ENCODE data around the gene STOX1.
"Not testable (repeated sequence)": the region's sequence is repeated elsewhere in the genome, so short reads cannot be mapped to it uniquely, and the experiment has no call there.

The STOX1 gene, protein sequence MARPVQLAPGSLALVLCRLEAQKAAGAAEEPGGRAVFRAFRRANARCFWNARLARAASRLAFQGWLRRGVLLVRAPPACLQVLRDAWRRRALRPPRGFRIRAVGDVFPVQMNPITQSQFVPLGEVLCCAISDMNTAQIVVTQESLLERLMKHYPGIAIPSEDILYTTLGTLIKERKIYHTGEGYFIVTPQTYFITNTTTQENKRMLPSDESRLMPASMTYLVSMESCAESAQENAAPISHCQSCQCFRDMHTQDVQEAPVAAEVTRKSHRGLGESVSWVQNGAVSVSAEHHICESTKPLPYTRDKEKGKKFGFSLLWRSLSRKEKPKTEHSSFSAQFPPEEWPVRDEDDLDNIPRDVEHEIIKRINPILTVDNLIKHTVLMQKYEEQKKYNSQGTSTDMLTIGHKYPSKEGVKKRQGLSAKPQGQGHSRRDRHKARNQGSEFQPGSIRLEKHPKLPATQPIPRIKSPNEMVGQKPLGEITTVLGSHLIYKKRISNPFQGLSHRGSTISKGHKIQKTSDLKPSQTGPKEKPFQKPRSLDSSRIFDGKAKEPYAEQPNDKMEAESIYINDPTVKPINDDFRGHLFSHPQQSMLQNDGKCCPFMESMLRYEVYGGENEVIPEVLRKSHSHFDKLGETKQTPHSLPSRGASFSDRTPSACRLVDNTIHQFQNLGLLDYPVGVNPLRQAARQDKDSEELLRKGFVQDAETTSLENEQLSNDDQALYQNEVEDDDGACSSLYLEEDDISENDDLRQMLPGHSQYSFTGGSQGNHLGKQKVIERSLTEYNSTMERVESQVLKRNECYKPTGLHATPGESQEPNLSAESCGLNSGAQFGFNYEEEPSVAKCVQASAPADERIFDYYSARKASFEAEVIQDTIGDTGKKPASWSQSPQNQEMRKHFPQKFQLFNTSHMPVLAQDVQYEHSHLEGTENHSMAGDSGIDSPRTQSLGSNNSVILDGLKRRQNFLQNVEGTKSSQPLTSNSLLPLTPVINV

DNA sequence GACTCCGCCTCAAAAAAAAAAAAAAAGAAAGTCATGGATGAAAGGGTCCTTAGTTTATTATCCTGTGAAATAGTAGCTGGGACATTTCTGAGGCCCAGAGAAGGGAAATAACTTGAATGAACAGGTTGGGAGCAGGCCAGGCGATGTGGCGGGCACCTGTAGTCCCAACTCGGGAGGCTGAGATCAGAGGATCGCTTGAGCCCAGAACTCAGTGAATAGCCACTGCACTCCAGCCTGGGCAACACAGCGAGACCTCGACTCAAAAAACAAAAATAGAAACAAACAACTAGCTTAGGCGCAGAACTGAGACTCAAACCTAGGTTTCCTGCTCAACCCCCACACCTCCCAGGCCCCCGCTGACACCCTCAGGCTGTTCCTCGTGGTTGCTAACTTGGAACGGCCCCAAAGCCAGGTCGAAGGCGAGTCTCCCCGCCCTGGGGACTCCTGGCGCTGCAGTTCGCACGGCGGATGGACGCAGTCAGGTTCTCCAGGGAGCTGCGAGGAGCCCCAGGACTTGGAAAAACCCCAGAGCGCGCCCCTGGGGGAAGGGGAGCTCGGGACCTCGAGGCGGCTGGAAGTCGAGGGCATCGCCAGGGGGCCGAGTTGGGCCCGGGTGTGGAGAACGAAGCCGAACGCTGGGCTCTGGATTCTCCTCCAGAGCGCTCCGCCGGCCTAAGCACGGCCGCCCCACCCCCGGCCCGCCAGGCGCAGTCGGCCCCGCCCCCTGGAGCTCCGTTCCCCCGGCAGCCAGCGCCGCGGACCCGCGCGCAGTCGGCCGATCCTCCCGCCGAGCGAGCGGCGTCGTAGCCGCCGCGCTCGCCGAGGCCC is at the start of gene STOX1:
TSS of gene STOX1 (plus strand) at position 768 of the 828 bp plus-strand sequence. CDS start 93 bp downstream, outside the sequence.
- DNase-seq: peak; percentile 73 to 82

DNA sequence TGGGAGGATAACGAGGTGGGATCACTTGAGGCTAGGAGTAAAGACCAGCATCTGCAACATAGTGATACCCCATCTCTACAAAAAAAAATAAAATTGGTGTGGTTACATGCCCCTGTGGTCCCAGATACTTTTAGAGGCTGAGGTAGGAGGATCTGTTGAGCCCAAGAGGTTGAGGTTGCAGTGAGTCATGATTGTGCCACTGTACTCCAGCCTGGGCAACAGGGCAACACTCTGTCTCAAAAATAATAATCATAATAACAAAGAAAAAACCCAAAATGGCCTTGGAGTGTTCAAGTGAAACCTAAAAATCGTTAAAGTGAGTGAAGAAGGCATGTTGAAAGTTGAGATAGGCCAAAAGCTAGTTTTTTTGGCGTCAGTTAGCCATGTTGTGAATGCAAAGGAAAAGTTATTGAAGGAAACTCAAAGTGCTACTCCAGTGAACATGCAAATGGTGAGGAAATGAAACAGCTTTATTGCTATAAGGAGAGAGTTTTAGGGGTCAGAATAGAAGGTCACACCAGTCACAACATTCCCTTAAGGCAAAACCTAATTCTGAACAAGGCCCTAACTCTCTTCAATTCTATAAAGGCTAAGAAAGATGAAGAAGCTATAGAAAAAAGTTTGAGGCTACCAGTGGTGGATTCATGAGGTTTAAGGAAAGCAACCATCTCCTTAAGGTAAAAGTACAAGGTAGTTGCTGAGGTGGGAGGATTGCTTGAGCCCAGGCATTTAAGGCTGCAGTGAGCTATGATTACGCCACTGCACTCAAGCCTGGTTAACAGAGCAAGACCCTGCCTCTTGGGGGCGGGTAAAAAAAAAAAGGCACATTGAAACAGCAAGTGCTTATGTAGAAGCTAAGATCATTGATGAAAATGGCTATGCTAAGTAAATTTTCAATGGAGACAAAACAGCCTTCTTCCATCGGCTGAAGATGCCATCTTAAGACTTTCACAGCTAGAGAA is 45.4 kb upstream of the STOX1 start:
- DNase-seq: no peak

DNA sequence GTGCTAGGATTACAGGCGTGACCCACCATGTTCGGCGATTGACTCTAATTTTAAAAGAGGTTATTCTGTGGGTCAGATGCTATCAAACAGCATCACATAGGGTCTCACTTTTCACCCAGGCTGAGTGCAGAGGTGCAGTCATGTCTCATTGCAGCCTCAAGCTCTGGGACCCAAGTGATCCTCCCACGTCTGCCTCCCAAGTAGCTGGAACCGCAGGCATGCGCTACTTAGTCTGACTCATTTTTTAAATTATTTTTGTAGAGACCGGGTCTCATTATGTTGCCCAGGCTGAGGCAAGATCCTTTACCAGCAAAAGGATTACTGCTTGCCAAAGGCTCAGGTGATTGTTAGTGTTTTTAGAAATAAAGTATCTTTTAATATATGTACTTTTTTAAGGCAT is 42.9 kb upstream of the STOX1 start:
- DNase-seq: no peak

DNA sequence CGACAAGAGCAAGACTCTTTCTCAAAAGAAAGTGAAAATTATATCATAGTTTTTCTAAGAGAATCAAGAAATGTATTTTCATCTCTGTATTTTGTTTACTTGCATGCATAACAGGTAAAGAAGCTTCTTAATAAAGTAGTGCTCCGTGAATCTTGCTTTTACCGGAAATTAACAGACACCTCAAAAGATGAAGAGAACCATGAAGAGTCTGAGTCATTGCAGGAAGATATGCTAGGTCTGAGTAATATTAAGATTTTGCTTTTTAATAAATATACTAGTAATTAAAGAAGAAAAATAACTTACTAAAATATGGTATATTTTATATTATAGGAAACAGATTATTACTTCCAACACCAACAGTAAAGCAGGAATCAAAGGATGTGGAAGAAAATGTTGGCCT is 39.5 kb upstream of the STOX1 start:
- DNase-seq: no peak

DNA sequence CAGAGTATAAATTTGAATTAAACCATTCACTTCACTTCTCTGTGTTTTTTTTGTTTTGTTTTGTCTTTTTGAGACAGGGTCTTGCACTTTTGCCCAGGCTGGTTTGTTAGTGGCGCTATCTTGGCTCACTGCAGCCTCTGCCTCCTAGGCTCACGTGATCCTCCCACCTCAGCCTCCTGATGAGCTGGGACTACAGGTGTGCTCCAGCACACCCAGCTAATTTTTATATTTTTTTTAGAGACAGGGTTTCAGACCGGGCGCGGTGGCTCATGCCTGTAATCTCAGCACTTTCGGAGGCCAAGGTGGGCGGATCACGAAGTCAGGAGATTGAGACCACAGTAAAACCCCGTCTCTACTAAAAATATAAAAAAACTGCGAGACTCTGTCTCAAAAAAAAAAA is 36.9 kb upstream of the STOX1 start:
- no peak for DNase-seq

DNA sequence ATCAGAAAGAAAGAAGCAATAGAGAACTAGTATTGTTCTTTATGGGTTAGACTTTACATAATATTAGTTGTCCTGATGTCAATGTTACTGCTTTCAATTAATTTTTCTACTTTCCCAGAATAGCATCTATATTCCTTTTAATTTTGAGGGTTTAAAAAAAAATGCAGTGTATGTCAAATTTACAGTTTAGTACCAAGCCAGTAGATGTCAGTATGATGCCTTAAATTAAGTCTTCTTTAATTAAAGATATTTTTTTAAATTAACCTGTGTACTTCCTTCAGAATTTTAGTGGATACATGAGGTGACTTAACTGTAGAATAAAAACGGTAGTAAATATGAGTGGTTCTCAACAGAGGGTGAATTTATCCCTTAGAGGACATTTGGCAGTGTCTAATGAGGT is 35.2 kb upstream of the STOX1 start:
- DNase-seq: no peak

DNA sequence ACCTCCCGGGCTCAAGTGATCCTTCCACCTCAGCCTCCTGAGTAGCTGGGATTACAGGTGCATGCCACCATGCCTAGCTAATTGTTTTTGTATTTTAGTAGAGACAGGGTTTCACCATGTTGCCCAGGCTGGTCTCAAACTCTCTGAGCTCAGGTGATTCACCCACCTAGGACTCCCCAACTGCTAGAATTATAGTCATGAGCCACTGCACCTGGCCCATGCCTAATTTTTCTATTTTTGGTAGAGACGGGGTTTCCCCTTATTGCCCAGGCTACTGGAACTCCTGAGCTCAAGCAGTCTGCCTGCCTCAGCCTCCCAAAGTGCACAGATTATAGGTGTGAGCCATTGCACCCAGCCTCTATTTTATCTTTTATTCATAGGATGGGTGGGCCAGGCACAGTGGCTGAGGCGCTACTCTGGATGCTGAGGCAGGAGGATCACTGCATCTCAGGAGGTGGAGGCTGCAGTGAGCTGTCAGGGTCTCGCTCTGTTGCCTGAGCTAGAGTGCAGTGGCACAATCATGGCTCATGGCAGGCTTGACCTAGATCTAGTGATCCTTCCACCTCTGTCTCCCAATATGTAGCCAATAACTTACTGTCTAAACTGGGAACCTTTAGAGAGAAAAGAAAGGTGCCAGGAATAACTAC is 31.3 kb upstream of the STOX1 start:
- DNase-seq: no peak

DNA sequence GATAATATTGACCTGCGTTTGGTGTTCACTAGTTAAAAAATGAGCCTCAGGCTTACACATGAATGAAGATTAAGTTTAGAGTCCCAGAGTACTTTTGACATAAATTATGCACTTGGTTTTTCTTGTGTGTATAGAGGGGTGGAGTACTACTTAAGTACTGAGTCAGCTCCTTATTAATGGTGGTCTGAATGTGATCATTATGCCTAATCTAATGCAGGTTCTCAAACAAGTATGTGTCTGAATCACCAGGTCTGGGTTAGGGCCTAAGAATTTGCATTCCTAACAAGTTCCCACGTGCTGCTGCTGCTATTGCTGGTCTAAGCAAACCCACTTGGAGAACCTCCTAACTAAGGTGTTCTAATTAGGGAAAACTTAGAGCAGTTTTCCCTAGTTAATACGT is 30.7 kb upstream of the STOX1 start:
- DNase-seq: no peak

DNA sequence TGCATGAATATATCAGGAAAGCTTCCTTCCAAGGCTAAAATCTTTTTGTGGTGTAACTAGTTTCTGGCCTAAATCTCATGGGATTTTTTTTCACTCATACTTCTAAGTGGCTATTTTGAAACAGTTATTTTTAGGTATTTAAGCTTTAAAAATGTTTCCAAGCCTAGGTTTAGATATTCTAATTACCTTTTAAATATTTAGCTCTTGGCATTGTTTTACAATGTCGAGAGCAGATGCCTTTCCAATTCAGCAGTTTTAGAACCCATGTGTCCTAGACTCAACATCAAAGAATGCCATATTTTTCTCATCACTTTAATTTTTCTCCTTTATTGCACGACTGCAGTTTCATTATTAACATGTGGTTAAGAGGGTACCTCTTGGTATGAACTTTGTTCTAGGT is 27.1 kb upstream of the STOX1 start:
- no peak for DNase-seq

DNA sequence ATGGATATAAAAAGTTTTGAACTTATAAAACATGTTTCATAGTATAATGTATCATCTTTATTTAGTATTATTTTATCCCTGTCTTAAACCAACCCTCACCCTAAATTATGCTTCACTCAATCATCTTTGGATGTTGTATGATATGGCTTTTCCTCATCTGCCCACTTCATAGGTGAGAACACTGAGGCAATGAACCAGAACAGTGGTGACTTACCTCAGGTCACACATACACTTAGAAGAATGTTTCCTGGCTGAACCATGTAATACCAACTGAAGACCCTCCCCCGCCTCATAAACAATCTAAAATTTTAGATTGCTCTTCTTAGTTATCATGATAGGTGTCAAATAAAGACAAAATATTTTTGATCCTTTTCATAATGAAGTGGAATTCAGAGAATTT is 22.6 kb upstream of the STOX1 start:
- no peak for DNase-seq

DNA sequence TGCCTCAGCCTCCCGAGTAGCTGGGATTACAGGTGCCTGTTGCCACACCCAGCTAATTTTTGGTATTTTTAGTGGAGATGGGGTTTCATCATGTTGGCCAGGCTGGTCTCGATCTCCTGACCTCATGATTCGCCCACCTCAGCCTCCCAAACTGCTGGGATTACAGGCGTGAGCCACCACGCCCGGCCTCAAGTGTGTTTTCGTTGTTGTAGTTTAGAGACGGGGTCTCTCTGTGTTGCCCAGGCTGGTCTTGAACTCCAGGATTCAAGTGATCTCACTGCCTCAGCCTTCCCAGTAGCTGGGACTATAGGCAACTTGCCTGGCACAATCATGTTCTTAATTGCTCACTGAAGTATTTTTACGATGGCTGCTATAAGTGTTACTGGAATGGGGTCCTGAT is 16.5 kb upstream of the STOX1 start:
- DNase-seq: not testable (repeated sequence)

DNA sequence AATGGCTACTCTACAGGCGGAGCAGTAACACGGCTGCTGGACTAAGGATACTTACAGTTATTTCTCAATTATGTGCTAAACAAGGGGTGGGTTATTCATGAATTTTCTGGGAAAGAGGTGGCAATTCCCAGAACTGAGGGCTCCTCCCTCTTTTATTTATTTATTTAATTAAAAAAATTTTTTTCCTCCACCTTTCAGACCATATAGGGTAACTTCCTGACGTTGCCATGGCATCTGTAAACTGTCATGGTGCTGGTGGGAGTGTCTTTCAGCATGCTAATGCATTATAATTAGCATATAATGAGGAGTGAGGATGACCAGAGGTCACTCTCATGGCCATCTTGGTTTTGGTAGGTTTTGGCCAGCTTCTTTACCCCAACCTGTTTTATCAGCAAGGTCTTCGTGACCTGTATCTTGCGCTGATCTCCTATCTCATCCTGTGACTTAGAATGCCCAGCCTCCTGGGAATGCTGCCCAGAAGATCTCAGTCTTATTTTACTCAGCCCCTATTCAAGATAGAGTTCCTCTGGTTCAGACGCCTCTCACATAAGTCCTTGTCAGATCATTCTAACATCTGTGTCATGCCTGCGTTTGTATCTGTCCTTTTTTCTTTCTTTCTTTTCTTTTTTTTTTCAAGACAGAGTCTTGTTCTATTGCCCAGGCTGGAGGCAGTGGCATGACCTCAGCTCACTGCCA is 15.9 kb upstream of the STOX1 start:
- DNase-seq: no peak

DNA sequence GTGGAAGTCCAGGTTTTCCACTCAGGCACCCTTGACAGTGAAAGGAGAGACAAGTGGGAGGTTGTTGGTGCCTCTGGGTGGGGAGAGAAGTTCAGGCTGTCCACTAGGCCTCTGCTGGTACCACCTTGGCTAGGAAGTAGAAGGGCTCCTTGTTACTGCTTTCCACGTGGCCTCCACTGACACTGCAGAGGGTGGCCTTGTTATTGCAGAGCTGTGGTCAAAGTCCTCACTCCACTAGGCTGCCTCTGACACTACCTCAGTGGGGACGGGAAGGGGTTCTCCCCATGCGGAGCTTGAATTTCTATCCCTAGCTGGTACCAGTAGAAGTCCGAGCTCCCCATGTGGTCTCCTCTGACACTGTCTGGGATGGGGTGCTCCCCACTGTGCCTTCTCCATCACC is 14.9 kb upstream of the STOX1 start:
- no peak for DNase-seq

DNA sequence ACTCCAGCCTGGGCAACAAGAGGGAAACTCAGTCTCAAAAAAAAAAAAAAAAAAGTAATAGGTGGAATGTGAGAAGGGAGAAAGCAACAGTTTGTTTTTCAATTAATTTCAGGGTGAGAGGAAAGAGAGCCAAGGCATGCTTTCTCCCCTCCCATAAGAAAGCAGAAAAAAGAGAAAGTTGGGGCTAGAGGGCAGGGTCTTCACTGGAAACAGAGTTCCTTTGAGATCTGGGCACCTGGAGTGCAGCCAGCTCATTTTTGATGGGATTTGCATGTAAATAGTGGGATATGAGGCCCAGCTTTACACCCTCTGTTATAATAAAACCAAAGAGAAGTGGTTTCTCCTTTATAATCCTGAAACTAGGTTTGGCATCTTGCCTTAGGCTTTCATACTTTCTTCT is 13.8 kb upstream of the STOX1 start:
- DNase-seq: no peak

DNA sequence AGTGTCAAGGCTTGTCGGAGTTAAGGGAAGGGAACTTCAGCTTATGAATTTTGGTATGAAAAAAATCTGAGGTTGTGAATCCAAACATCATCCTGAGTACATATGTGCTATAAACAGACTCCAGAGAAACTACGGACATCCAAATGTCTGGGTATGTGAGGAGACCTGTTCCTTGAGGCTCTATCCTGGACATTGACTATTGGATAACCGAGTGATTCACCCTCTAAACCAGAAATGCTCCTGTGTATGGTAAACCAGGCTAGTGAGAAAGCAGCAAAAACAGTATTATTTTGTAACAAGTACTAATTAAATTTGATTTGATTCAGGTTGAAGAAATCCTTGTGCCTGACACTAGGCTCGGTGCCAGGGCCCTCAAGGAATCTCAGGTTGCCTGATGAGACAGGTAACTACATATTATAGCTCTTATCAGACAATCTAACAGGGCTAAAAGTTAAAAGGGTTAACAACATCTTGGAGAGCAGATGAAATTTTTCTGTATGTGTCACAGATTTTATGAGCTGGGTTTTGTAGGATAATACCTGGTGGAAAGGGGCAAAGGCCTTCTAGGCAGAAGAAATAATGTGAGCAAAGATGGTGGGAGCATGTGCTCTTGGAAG is 10.4 kb upstream of the STOX1 start:
- DNase-seq: no peak

DNA sequence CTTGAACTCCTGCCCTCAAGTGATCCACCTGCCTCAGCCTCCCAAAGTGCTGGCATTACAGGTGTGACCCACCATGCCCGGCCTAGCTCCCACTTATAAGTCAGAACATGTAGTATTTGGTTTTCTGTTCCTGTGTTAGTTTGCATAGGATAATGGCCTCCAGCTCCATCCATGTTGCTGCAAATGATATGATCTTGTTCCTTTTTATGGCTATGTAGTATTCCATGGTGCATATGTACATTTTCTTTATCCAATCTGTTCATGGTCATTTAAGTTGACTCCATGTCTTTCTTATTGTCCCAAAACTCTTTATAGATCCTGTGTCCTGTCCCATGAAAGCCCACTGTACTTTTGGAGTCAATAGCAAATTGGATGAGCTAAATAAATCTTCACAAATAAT is 7.0 kb upstream of the STOX1 start:
- not testable (repeated sequence) for DNase-seq

DNA sequence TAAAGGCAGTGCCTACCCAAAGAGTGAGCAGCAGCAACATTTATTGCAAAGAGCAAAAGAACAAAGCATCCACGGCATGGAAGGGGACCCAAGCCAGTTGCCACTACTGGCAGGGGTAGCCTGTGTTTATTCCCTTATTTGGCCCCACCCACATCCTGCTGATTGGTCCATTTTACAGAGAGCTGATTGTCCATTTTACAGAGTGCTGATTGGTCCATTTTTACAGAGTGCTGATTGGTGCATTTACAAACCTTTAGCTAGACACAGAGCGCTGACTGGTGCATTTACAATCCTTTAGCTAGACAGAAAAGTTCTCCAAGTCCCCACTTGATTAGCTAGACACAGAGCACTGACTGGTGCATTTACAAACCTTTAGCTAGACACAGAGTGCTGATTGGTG is 4.7 kb upstream of the STOX1 start:
- DNase-seq: not testable (repeated sequence)

DNA sequence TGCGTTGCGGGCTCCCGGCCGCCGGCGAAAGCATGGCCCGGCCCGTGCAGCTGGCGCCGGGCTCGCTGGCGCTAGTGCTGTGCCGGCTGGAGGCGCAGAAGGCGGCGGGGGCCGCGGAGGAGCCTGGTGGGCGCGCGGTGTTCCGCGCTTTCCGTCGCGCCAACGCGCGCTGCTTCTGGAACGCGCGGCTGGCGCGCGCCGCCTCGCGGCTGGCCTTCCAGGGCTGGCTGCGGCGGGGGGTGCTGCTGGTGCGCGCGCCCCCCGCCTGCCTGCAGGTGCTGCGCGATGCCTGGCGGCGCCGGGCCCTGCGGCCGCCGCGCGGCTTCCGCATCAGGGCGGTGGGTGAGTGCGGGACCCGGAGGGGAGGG is 245 bp downstream of the STOX1 start:
- not testable (repeated sequence) for DNase-seq

DNA sequence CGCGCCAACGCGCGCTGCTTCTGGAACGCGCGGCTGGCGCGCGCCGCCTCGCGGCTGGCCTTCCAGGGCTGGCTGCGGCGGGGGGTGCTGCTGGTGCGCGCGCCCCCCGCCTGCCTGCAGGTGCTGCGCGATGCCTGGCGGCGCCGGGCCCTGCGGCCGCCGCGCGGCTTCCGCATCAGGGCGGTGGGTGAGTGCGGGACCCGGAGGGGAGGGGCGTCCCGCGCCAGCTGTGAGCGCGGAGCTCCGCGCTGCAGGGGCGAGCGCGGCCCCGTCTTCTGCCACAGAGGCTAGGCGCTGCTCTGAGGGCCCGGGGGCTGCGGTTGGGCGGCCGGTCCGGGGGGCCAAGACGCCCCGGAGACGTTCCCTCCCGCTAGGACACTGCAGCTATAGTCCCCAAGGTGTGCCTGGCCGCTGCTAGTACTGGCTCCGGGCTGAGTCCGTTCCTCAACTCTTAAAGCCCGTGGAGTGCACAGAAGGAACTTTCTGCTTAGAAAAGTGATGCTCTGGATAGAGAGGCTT is 811 bp downstream of the STOX1 start:
- peak; percentile 33 to 48 for DNase-seq

DNA sequence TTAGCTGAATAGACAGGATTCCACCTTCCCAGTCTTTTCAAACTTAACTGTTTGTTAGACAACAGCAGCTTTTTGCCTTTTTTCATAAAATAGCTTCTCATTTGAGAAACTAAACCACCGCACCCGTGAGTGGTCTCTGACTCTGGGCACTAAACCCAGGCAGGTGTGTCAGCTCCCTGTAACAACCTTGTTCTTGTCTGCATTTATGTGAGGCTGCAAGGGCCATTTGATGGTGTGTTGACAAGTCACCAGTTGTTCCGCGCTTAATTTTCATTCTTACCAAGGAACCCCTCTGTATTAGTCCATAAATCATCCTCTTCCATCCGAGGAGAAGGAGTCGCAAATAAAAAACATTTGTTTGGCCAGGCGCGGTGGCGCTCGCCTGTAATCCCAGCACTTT is 1.5 kb downstream of the STOX1 start:
- no peak for DNase-seq
